K562 (cell line): ENCODE data around the gene EPHA2. TPM values are rescaled to one million over a fixed set of nuclear protein-coding genes. Genes with fewer than 3 reads are reported as not detected.
A peak's percentile ranks its signal among the peaks of the same experiment; 100 is the strongest.

Experiments
- CHD4 ChIP-seq: fragments of 200-600 bp; sonication (generic); IDR thresholded peaks from 3 replicates; pipeline ENCODE4 v1.6.1; 2012; ENCODE audit warnings: low read depth, mild to moderate bottlenecking, mixed read lengths, low read length, inconsistent platforms; ENCODE audit not compliant: insufficient read depth, insufficient replicate concordance, poor library complexity, severe bottlenecking
- GATA2 ChIP-seq: sonication (generic); formaldehyde crosslinking; IDR thresholded peaks from 2 replicates; pipeline ENCODE4 v1.4.0; 2020; ENCODE audit warnings: mild to moderate bottlenecking, missing genetic modification reagents
- KLF13 ChIP-seq: fragments of 450-650 bp; IDR thresholded peaks from 2 replicates; pipeline ENCODE4 v1.6.1; 2016; ENCODE audit warnings: missing genetic modification characterization, low read depth, mild to moderate bottlenecking, missing compliant biosample characterization, moderate library complexity, borderline replicate concordance
- SAP30 ChIP-seq: fragments of 200-600 bp; sonication (generic); IDR thresholded peaks from 2 replicates; pipeline ENCODE4 v1.6.1; 2012; ENCODE audit warnings: borderline replicate concordance, low read depth, mild to moderate bottlenecking, moderate library complexity, low read length, control low read depth, inconsistent platforms; ENCODE audit not compliant: insufficient read depth, poor library complexity, severe bottlenecking
- SMARCE1 ChIP-seq: fragments of 450-650 bp; IDR thresholded peaks from 2 replicates; pipeline ENCODE4 v1.7.1; 2016; ENCODE audit warnings: mild to moderate bottlenecking
- SP2 ChIP-seq: IDR thresholded peaks from 2 replicates; pipeline ENCODE4 v1.6.1; 2011; ENCODE audit warnings: mild to moderate bottlenecking, low read depth, low read length, moderate library complexity; ENCODE audit not compliant: poor library complexity, severe bottlenecking; ENCODE audit errors: extremely low read depth
- SREBF2 ChIP-seq: sonication (generic); formaldehyde crosslinking; IDR thresholded peaks from 2 replicates; pipeline ENCODE4 v1.4.0; 2020; ENCODE audit warnings: mild to moderate bottlenecking, missing genetic modification reagents
- SRF ChIP-seq, 2 experiments: fragments of 250-450, 450-650 bp in 1 of 2; sonication (Bioruptor Pico) in 1 of 2; sonication (generic) in 1 of 2; formaldehyde crosslinking; IDR thresholded peaks; 2 replicates each; pipeline versions ENCODE4 v1.5.0 to v1.5.1; 2020 to 2022; ENCODE audit warnings: mild to moderate bottlenecking in 1 of 2, missing genetic modification reagents in 1 of 2
- TAL1 ChIP-seq: fragments of 450-650 bp; IDR thresholded peaks from 2 replicates; pipeline ENCODE4 v1.6.1; 2016; ENCODE audit warnings: mild to moderate bottlenecking
- ZSCAN29 ChIP-seq: fragments of 450-650 bp; IDR thresholded peaks from 2 replicates; pipeline ENCODE4 v1.6.1; 2017
- polyA plus RNA-seq, 8 experiments: library from polyadenylated mRNA; depleted of rRNA in 4 of 8; stranded (reverse) in 5 of 8; unstranded in 3 of 8; fragments of >200 nt; fragmentation: Nextera tagmentation in 2 of 8; fragmentation: Illumina TruSeq in 1 of 8; extraction: Ambion mirVana in 2 of 8; extraction: Trizol in 1 of 8; gene quantifications; 2 replicates each; pipeline versions ENCODE4 v1.2.1 to v1.2.3, GENCODE V29; 2011 to 2014; ENCODE audit warnings: inconsistent platforms in 1 of 8, missing spikeins in 1 of 8
- total RNA-seq, 7 experiments: library from RNA; depleted of rRNA in 6 of 7; stranded (reverse); fragments of >200 nt in 6 of 7; fragmentation: Illumina TruSeq in 2 of 7; extraction: Trizol in 2 of 7; gene quantifications; 2 replicates each; pipeline versions ENCODE4 v1.2.1 to v1.2.3, GENCODE V29; 2011 to 2021; ENCODE audit warnings: low replicate concordance in 1 of 7
- TF ChIP-seq, protein P1 (sequence below): sonication (generic); formaldehyde crosslinking; IDR thresholded peaks from 2 replicates; pipeline ENCODE4 v1.8.1; 2023; ENCODE audit warnings: mild to moderate bottlenecking, missing genetic modification reagents
- TF ChIP-seq, protein P2 (sequence below): sonication (generic); formaldehyde crosslinking; IDR thresholded peaks from 2 replicates; pipeline ENCODE4 v1.8.0; 2023; ENCODE audit warnings: missing genetic modification reagents, mild to moderate bottlenecking, borderline replicate concordance
- TF ChIP-seq, protein P3 (sequence below): sonication (generic); formaldehyde crosslinking; IDR thresholded peaks from 2 replicates; pipeline ENCODE4 v1.9.0; 2022; ENCODE audit warnings: mild to moderate bottlenecking, missing genetic modification reagents
- TF ChIP-seq, protein P4 (sequence below): fragments of 450-650 bp; IDR thresholded peaks from 2 replicates; pipeline ENCODE4 v1.7.0; 2016; ENCODE audit warnings: borderline replicate concordance

Gene EPHA2
- total and polyA plus RNA-seq, 9 of the 15 experiments (the other 6 are each of a cell fraction or from before 2014, with no cell fraction given): 0.04 to 0.40 (median 0.07) TPM; not detected in 4

DNA sequence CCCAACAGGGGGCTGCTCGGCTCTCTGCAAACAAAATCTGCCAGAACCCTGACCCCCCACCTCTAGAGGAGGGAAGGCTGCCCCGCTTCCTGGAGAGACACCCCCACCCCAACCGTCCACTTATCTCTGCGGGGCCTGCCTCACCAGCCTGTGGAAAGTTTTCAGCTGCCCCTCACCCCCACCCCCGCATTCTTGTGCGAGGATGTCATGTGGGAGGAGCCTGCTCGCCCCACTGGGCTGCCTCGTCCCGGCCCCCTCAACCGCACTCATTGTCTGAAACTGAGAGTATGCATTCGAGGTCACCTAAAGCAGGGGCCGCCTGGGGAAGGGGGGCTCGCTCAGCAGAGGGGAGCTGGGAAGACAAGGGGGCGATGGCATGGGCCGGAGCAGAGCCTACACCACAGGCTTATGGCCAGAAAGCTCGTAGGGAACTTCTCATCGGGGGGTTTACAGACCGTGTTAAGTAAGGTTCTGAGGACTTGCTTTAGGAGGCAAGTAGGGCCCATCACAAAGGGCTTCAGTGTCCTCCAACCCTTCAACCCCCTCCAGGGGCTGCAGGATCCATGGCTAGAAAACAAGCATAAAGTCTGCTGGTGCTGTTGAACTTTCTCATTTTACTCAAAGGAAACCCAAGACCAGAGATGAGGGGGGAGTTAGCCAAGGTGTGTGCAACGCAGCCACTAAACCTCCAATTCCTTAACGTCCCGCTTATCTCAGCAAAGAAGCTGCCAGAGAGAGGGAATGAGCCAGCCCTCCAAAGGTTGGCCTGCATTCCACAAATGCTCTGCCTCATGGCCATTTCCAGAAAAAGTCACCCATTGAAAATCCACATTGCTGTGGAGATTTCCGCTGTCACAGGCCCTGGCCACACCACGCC, 9.4 kb downstream of the EPHA2 start (continued):
- TF ChIP-seq, protein P1, sequence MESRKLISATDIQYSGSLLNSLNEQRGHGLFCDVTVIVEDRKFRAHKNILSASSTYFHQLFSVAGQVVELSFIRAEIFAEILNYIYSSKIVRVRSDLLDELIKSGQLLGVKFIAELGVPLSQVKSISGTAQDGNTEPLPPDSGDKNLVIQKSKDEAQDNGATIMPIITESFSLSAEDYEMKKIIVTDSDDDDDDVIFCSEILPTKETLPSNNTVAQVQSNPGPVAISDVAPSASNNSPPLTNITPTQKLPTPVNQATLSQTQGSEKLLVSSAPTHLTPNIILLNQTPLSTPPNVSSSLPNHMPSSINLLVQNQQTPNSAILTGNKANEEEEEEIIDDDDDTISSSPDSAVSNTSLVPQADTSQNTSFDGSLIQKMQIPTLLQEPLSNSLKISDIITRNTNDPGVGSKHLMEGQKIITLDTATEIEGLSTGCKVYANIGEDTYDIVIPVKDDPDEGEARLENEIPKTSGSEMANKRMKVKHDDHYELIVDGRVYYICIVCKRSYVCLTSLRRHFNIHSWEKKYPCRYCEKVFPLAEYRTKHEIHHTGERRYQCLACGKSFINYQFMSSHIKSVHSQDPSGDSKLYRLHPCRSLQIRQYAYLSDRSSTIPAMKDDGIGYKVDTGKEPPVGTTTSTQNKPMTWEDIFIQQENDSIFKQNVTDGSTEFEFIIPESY (CRISPR knock-in tag): 0 out of 2 replicates have a peak, but pooled peaks have one; percentile 25
- TF ChIP-seq SAP30: no peak
- TF ChIP-seq, protein P2, sequence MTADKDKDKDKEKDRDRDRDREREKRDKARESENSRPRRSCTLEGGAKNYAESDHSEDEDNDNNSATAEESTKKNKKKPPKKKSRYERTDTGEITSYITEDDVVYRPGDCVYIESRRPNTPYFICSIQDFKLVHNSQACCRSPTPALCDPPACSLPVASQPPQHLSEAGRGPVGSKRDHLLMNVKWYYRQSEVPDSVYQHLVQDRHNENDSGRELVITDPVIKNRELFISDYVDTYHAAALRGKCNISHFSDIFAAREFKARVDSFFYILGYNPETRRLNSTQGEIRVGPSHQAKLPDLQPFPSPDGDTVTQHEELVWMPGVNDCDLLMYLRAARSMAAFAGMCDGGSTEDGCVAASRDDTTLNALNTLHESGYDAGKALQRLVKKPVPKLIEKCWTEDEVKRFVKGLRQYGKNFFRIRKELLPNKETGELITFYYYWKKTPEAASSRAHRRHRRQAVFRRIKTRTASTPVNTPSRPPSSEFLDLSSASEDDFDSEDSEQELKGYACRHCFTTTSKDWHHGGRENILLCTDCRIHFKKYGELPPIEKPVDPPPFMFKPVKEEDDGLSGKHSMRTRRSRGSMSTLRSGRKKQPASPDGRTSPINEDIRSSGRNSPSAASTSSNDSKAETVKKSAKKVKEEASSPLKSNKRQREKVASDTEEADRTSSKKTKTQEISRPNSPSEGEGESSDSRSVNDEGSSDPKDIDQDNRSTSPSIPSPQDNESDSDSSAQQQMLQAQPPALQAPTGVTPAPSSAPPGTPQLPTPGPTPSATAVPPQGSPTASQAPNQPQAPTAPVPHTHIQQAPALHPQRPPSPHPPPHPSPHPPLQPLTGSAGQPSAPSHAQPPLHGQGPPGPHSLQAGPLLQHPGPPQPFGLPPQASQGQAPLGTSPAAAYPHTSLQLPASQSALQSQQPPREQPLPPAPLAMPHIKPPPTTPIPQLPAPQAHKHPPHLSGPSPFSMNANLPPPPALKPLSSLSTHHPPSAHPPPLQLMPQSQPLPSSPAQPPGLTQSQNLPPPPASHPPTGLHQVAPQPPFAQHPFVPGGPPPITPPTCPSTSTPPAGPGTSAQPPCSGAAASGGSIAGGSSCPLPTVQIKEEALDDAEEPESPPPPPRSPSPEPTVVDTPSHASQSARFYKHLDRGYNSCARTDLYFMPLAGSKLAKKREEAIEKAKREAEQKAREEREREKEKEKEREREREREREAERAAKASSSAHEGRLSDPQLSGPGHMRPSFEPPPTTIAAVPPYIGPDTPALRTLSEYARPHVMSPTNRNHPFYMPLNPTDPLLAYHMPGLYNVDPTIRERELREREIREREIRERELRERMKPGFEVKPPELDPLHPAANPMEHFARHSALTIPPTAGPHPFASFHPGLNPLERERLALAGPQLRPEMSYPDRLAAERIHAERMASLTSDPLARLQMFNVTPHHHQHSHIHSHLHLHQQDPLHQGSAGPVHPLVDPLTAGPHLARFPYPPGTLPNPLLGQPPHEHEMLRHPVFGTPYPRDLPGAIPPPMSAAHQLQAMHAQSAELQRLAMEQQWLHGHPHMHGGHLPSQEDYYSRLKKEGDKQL (CRISPR knock-in tag): no peak
- TF ChIP-seq TAL1: peak; percentile 68
- no peak for TF ChIP-seq ZSCAN29
- TF ChIP-seq CHD4: peak; percentile 18
- 0 out of 2 replicates have a peak, but pooled peaks have one; percentile 44 for TF ChIP-seq KLF13 (tag)
- TF ChIP-seq SRF (CRISPR knock-in tag; IDR thresholded peaks at IDR 0.05): 0 out of 4 replicates have a peak, but pooled peaks of 1 of the 2 experiments have one; percentile 13
- no peak for TF ChIP-seq SP2
- no peak for TF ChIP-seq SREBF2 (CRISPR knock-in tag)
- peak; percentile 93 for TF ChIP-seq SMARCE1
- TF ChIP-seq, protein P3, sequence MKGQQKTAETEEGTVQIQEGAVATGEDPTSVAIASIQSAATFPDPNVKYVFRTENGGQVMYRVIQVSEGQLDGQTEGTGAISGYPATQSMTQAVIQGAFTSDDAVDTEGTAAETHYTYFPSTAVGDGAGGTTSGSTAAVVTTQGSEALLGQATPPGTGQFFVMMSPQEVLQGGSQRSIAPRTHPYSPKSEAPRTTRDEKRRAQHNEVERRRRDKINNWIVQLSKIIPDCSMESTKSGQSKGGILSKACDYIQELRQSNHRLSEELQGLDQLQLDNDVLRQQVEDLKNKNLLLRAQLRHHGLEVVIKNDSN (CRISPR knock-in tag): peak; percentile 49
- TF ChIP-seq GATA2 (CRISPR knock-in tag): peak; percentile 75
- TF ChIP-seq, protein P4, sequence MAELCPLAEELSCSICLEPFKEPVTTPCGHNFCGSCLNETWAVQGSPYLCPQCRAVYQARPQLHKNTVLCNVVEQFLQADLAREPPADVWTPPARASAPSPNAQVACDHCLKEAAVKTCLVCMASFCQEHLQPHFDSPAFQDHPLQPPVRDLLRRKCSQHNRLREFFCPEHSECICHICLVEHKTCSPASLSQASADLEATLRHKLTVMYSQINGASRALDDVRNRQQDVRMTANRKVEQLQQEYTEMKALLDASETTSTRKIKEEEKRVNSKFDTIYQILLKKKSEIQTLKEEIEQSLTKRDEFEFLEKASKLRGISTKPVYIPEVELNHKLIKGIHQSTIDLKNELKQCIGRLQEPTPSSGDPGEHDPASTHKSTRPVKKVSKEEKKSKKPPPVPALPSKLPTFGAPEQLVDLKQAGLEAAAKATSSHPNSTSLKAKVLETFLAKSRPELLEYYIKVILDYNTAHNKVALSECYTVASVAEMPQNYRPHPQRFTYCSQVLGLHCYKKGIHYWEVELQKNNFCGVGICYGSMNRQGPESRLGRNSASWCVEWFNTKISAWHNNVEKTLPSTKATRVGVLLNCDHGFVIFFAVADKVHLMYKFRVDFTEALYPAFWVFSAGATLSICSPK: no peak
